Fibroblast of lung (primary cell): ENCODE measurements around the gene OGFR.

Experiments used
- CTCF ChIP-seq, 2 donors: IDR thresholded peaks in 1 of 2; conservative IDR thresholded peaks in 1 of 2; 1 replicate in 1 of 2; 2 replicates in 1 of 2; pipeline ENCODE4 v1.5.1; 2011 to 2012; ENCODE audit warnings: low read length in 2 of 2, control low read depth in 1 of 2, inconsistent platforms in 1 of 2, low read depth in 1 of 2, mild to moderate bottlenecking in 1 of 2
- EZH2 ChIP-seq: IDR thresholded peaks from 2 replicates; pipeline ENCODE4 v1.5.1; 2012; ENCODE audit warnings: low read length, control low read depth, mild to moderate bottlenecking; ENCODE audit errors: missing control alignments

- TF ChIP-seq CTCF (conservative IDR thresholded peaks at IDR 0.05 in 1 of 2, IDR thresholded peaks at IDR 0.05 in 1 of 2; ENCODE audit: low read depth in 1 of 2, low read length in 2 of 2) = no peak
- TF ChIP-seq EZH2 = no peak
Observed at GRCh38 chr20:62780204-62780603, 24.4 kb upstream of the OGFR start.
